ENCODE measurements around the gene GNAZ.

DNA sequence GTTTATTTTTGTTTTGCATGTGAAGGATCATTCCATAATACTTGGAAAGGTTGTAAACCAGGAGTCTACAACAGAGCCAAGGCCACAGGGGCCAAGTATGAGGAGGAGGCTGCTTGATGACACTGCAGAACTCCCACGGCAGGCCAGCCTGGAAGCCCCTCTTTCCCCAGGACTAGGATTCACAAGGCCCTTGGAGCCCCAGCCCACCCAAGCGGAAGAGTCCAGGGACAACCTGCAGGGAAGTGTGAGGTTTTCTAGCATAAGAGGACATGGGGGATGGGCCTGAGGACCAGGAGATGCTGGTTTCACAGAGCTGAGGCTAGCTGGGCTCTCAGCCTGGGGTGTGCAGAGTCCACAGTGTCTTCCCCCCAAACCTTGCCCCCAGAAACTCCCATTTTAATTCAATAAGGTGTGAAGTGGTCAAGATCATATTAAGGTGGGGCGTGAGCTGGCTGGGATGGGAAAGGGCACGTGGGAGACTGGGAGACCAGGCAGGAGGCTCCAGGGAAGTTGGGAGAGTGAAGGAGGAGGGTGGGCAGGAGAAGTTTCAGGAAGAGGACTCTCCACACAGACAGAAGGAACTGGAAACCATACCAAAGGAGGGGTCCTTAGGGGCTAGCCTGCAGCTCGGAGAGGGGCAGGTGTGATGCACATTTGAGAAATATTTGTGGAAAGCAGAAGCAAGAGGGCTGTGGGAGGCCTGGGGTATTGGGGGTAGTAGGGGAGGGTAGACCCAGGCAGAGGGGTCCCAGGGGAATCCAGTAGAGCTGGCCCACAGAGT lies 12.4 kb downstream of the GNAZ start:
- TF ChIP-seq, protein P1, sequence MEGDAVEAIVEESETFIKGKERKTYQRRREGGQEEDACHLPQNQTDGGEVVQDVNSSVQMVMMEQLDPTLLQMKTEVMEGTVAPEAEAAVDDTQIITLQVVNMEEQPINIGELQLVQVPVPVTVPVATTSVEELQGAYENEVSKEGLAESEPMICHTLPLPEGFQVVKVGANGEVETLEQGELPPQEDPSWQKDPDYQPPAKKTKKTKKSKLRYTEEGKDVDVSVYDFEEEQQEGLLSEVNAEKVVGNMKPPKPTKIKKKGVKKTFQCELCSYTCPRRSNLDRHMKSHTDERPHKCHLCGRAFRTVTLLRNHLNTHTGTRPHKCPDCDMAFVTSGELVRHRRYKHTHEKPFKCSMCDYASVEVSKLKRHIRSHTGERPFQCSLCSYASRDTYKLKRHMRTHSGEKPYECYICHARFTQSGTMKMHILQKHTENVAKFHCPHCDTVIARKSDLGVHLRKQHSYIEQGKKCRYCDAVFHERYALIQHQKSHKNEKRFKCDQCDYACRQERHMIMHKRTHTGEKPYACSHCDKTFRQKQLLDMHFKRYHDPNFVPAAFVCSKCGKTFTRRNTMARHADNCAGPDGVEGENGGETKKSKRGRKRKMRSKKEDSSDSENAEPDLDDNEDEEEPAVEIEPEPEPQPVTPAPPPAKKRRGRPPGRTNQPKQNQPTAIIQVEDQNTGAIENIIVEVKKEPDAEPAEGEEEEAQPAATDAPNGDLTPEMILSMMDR (IDR thresholded peaks at IDR 0.05): no peak
- TF ChIP-seq ZFX (IDR thresholded peaks at IDR 0.05; ENCODE audit: borderline replicate concordance): no peak
